ENCODE results near the gene POU2AF3.
"Not testable (repeated sequence)": the region's sequence is repeated elsewhere in the genome, so short reads cannot be mapped to it uniquely, and the experiment has no call there.

The POU2AF3 gene

DNA sequence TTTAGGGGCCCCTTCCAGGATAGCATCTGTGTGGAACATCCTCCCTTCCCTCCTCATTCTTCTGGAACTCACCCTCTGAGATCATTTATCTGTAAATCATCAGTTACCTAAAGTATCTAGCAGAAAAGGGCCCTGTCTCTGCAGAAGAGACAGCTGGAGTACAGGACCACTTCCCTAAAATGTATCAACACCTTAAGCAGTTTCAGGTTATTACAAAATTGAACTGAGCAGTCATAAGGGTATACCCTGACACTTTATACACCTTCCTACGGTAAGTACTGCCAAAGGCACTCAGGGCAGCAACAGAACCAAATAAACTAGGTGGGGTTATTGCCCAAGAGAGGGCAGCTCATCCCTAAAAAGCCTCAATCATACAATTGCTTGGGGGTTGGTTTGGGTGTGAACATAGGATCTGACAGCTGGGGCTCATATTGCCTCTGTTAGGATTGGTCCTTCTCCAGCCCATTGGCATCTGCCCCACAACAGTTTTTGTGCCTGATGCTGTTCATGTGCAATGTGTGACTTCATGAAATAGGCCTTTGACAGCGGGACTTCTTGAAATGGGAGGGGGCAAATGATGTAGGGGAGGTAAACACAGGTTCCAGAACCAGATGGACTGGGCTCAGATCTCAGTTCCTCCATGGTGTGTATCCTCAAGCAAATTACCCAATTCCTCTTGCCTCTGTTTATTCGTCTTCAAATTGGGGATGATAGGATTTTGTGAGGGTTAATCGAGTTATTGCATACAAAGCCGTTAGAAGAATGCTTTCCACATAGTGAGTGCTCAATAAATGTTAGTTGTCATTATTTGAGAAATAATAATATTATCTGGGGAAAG lies 2.9 kb downstream of the POU2AF3 start:
- DNase-seq, result peak; percentile 96

DNA sequence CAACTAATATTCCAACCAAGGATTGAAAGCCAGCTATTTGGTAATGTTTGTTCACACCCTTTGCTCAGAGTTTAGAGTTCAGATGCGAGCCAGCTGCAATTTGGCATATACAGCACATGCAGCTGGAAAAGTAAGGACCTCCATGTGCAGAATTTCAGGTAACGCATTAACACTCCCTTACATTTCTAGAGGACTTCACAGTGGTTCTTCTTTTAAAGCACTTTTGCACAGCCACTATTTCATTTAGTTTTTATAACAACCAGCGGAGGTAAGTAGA lies 3.4 kb downstream of the POU2AF3 start:
- no peak for DNase-seq

GRCh38 chr11:111302298-111302697 lies 4.0 kb downstream of the POU2AF3 start:
- no peak for DNase-seq

- peak; percentile 86 for DNase-seq
Observed at GRCh38 chr11:111303461-111303860, 5.1 kb downstream of the POU2AF3 start.

GRCh38 chr11:111305162-111305802 lies 6.9 kb downstream of the POU2AF3 start:
- peak; percentile 79 for DNase-seq

DNA sequence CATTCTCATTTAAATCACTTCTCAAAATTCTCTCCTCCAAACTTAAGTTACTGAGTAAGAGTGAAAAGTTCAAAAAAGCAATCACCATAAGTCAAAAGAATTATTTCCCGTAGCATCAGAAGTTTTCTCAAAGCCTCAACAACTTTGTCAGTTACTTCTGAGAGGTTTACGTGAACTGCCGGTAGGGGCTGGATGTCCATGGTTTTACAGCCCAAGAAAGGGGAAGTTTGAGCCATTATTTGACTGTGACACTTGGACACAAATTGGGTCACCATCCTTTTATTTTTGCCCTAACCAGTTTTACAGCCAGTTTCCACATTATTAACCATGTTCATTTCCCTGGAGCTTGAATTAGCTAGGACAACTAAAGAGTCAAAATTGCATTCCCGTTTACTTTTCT lies 7.5 kb downstream of the POU2AF3 start:
- DNase-seq, result no peak

DNA sequence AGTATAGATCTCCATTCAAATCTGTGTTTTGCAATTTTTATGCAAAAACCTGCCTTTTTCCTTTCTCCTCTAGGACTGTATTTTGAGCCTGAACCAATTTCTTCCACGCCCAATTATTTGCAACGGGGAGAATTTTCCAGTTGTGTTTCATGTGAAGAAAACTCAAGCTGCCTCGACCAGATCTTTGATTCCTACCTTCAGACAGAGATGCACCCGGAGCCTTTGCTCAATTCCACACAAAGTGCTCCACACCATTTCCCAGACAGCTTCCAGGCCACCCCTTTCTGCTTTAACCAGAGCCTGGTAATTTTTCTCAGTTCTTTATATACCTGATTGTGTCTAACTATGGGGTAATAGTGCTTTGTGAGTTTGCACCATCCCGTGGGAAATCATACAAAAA lies 8.0 kb downstream of the POU2AF3 start:
- no peak for DNase-seq

GRCh38 chr11:111307472-111308108 lies 9.2 kb downstream of the POU2AF3 start:
- DNase-seq, result no peak

DNA sequence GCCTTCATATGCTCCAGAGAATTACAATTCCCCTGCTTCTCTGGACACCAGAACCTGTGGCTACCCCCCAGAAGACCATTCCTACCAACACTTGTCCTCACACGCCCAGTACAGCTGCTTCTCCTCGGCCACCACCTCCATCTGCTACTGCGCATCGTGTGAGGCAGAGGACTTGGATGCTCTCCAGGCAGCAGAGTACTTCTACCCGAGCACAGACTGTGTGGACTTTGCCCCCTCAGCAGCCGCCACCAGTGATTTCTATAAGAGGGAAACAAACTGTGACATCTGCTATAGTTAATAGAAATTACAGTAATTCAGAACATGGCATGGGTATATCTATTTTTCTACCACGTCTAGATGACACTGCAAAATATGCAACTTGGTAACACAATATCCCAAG lies 9.8 kb downstream of the POU2AF3 start:
- peak; percentile 99 for DNase-seq

DNA sequence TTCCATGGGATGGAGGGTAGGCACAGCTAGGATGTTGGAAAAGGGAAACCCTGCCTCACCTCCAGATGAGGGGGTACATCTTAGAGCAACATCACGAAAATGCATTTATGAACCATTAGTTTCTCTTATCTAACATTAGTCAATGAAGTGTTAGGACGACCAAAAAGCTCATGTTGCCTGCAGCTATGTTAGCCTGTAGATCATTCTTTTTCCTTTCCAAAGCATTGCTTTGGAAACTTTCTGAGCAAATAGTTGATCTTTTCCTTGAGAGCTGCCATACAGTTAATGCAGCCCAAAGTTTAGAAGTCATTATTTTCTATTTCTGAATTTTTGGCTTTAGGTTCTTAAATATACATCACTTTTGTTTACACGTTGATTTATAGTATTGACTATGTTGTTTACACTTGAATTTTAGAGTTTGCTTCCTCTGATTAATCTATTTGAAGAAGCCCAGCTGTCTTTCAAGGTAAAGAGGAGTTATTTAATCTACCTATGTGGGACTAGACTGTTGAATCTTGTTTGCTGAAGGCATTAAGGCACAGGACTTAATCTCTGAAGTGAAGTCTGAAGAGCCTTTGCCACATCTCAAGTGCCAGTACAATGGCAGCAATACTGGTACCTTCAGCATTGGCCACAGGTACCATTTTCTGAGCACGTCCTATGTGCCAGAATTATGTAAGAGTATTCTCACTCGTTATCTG lies 11.0 kb downstream of the POU2AF3 start:
- DNase-seq, result no peak

DNA sequence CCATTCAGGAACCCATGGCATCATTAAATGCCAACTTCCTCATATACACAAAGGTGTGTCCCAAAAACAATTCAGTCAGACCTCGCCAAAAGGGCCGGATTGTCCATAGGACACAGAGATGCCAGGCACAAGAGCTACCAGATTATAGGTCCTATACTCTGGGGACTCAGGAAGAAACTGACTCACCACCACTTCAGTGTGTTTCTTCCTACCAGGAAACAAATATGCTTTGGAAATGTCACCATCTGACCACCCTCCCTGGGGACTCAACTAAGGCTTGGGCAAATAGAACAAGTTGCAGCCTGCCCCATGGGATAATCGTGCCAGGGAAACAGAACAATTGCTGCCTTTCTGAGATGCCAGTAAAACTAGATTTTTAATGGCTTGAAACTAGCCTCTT lies 11.7 kb downstream of the POU2AF3 start:
- DNase-seq, result peak; percentile 90

- no peak for DNase-seq
Observed at GRCh38 chr11:111310723-111311122, 12.4 kb downstream of the POU2AF3 start.

GRCh38 chr11:111312076-111312475 lies 13.7 kb downstream of the POU2AF3 start:
- no peak for DNase-seq

GRCh38 chr11:111319296-111319695 lies 20.9 kb downstream of the POU2AF3 start:
- DNase-seq, result no peak

- DNase-seq, result not testable (repeated sequence)
Observed at GRCh38 chr11:111320199-111320598, 21.9 kb downstream of the POU2AF3 start.

DNA sequence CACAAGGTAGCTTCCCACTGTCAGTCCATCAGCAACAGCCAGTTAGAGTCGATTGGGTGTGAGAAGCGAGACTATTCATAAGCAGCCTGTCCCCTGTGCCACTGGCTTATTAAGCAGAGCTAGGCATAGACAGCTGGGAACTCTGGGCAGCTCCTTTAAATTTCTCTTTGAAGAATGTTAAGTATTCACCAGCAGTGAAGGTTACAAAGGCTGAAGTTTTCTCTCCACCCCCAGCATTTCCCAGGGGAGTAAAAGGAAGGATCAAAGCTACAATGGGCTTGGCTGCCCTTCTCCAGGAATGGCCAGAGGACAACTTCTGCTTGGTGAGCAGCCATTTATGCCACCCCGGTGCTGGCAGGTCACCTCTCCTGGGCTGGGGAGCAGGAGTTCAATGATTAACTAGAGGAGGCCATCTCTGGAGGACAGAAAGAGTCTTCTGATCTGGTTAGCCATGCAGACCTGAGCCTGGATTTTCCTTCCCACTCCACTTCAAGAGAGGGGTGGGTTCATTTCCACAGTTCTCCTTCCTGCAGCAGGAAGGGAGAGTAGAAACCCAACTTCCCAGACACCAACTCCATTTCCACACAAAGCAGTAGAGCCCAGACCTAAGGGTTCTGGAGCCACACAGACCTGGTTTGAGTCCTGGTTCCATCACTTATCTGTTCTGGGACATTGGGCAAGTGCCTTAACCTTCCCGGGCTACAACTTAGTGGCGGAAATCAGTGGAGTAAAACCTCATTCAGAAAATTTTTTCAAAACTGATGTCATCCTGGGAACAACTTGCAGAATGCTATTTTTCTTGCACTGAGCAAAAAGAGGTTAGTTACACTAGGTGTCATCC lies 22.6 kb downstream of the POU2AF3 start:
- no peak for DNase-seq

DNA sequence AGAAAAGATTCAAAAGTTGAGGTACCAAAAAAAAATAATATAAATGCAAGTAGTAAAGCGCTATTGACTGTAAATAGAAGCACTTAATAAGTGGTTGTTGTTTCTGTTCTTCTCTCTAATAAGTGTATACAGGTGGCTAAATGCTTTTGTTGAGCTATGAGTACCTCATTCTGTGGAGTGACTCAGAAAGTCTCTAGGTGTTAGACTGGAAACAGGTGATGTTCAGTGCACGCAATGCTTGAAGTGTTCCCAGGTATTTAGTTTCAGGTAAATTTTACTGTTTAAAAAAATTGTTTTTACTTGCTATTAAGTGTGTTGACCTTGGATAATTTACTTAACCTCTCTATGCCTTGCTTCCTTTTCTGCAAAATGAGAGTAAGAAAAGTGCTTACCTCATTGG lies 24.2 kb downstream of the POU2AF3 start:
- no peak for DNase-seq

DNA sequence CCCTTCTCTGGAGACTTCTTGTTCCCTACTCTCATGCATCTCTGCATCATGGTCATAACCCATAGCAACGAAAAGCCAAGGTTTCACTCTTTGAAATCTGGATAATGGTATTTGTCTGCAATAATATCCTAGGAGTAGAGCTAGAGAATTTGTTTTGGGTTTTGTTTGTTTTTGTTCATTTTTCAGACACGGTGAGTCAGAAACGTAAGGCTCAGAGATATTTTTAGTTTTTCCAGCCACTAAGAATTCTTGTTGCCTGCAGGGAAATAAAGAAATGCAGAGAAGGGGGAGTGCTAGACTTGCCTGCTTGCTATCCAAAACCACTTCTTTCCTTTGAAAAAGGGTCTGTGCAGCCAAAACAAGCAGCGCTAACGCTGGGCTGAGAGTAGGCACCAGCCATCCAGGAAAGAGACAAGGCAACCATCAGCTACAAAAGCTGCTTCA lies 26.0 kb downstream of the POU2AF3 start:
- DNase-seq, result no peak

- DNase-seq, result no peak
Observed at GRCh38 chr11:111325259-111325658, 26.9 kb downstream of the POU2AF3 start.

DNA sequence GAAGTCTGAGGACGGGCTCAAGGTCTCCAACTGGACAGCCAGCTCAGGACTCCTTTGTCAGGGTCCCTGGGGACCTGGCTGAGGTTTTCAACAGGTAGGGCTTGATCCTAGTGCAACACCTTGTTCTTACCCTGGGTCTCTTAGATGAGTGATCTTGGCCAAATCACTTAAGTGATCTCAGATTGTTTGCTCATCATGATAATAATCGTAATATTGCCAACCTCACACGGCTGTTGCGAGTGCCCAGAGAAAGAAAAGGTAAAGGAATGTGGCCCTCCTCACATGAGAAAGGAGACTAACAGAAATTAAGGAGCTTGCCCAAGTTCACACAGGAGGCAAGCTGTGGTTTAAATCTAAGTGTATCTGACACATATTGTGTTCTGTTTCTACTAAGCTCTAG lies 28.5 kb downstream of the POU2AF3 start:
- DNase-seq, result no peak

- peak; percentile 99 for DNase-seq
Observed at GRCh38 chr11:111327908-111328624, 29.7 kb downstream of the POU2AF3 start.
